SK-MEL-5 (cell line): ENCODE data around the gene CFAP57. TPM values are rescaled to one million over a fixed set of nuclear protein-coding genes. Genes with fewer than 3 reads are reported as not detected.

ENCODE experiments used
- DNase-seq: peaks from one replicate; pipeline ENCODE4 v3.0.0-alpha.2; 2016; ENCODE audit warnings: low read depth, low spot score
- in situ Hi-C: cut with HindIII; loops from 2 replicates; pipeline ENCODE4 v1.10.0; 2016; ENCODE audit warnings: low sequenced_read_pairs, high pct_unique_total_duplicates, low pct_unique_long_range_greater_than_20kb
- total RNA-seq: library from RNA; depleted of rRNA; stranded (reverse); fragments of >200 nt; shearing (Covaris generic); gene quantifications from 2 replicates; pipeline ENCODE4 v1.2.3, GENCODE V29; 2014

The CFAP57 gene
- total RNA-seq, 1 experiment from 2014 or later = not detected

DNA sequence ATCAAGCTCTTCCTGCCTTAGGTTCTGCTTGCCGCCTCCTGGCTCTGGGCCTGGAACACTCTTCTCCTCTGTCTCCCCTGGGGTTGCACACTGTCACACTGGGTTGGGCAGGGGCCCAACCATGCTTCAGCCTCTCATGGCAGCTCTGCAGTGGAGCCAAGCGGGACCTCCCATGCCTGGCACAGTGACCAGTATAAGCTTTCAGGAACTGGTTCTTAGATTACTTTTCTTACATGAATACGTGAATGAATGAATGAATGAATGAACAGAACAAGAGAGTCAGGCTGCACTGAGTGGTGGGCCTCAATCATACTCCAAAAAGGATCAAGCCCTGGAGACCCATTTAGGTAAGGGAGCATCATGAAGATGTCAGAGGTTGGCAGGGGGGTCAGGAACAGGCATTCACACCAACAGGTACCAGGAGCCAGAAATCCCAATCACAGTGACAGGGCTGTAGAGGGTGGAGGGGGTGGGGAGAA, 66.9 kb downstream of the CFAP57 start:
- in situ Hi-C loops = no loop called here
- DNase-seq = no peak

DNA sequence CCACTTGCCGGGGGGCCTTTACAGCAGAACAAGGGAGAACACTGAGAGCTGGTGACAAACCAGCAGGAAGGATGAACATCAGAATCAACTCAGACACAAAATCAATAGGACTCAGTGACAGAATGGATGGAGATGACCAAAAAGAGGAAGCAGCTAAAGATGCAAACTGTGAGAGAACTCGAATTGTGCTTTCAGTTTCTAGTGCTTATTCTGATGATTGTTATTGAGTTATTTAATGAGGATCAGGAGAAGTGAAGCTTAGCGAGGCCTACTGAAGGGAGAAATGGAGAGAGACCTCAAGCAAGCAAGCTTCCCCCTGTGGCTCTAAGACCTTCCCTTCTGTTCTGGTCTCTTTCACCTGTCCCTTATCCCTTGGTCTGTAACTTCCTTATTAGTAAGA, 67.4 kb downstream of the CFAP57 start:
- no peak for DNase-seq
- in situ Hi-C loops = no loop called here

DNA sequence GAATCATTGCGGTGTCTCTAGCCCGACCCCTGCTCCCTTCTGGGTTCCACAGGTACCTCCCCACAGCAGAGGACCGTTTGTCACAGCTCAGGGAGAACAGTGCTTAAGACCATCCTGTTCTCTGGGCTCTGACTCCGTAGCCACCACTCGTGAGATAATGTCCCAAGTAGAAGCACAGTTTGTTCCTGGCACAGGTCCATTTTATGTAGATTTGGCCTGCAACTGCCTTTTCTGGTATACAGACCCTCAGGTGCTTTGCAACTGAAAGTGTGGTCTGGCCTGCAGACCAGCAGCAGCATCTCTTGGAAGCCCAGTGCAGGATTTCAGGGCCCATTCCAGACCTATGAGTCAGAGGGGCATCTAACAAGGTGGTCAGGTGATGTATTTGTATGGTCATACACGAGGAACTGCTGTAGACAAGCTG, 69.3 kb downstream of the CFAP57 start:
- in situ Hi-C loops = no loop called here
- DNase-seq = no peak

DNA sequence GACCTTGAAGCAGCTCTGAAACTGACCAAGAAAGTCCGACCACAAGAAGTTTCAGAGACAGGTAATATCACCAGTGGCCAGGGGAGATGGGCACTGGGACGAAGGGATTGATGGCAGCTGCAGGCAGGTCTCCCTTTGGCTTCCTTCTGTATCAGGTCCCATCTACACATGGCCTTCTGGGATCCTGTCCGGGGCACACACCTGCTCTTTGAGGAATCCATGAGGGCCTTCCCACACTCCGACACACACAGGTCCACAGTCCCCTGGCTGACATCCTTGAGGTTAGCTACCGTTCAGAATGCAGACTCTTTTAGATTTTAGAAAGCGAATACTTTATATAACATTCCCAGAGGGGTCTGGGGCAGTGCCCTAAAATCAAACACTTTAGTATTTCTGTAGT, 71.2 kb downstream of the CFAP57 start:
- DNase-seq = no peak
- in situ Hi-C loops = no loop called here

DNA sequence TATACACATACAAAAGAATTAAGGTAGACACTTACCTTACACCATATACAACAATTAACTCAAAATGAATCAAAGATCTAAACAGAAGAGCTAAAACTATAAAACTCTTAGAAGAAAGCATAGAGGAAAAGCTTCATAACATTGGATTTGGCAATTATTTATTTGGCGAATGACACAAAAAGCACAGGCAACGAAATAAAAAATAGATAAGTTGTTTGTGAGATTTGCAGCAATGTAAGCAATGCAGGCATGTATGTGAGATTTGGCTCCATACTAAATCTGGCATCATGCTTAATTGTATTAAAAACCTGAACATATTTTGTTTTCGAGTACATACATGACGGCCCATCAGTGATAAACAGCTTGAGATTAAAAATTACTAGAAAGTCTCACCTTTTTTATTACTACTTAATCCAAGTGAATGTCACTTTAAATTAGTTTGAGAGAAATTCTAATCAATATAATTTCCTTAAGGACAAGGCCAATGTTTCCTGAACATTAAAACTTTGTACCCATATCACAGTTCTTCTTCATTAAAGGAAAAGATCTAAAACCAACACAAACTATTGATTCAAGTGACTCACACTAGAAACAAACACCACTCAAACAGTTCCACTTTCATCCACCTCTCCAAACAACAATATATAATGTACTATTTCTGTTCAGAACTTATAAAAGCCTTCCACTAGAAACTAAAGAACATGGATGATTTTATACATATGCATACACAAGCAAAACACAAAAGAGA, 74.5 kb downstream of the CFAP57 start:
- DNase-seq = no peak
- in situ Hi-C loops = no loop called here

DNA sequence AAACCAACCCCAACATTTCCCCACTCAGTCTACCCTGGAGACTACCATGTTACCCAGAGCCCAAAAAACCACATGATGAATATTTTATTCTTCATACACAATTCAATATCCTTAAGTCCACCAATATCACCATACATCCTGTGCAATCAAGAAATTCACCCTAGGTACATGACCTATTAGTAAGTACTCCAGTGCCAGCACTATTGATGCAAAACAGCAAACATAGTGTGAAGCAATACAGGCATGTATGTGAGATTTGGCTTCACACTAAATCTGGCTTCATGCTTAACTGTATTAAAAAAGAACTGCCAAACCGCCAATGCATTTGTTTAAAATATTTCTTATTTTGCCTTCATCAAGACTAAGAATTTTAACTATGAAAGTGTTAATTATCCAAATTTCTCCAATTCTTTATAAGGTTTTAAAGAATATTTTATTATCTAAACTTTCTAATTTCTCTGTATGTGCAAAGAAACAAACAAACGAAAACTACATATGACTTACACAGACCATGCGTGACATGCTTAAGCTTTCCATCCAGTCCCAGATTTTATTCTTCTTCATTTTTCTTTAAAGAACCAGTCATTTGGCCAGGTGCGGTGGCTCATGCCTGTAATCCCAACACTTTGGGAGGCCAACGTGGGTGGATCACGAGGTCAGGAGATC, 75.3 kb downstream of the CFAP57 start:
- DNase-seq = no peak
- in situ Hi-C loops = no loop called here

DNA sequence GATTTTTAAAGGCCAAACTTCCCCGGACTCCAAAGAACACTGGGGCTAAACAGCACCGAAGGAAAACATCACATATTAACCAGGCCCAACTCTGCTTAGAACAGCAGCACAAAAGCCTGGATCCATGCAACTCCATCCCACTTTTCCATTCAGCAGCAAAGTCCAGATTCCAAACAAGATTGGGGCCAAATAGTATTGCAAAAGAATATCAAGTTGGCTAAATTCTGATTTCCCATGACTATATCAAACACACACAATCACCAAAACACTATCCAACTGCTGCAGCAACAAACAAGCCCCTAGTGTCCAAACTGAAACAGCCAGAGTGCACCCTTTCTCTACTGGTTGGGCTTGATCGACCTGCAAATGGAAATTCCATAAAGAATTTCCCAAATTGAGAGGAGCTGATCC, 78.2 kb downstream of the CFAP57 start:
- no peak for DNase-seq
- in situ Hi-C loops = no loop called here

DNA sequence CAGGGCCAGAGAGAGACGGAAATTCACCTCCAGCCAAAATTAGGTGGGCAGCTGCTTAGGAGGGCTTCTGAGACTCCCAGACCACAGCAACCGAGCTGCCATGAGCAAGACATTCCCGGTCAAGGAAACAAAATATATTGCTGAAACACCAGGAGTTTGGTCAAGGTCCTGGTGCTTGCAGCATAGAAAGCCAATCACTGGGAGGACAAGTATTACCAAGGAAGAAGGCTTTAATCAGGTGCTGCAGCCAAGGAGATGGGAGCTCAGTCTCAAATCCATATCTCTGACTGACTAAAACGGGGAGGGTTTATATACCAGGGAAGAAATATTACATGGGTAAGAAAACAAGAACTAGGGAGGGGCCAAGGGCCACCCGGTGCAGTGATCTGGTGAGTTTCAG, 78.9 kb downstream of the CFAP57 start:
- DNase-seq = no peak
- in situ Hi-C loops = no loop called here

DNA sequence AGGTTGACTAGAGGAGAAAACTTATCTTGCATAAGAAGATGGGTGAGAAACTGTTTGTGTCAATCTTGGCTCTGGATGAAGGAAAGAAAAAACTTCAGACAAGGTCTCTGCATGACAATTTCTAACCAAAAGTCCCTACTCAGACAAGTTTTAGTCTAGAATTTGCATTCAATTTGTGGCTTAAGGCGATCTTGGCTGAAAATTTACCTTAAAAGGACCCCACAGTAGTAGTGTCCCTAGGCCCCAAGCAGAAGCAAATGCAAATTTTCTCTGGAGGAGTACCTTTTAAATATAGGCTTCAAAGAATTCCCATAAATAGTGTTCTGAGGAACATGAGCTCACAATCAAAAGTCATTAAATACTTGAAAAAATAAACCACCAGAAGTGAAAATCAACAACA, 80.1 kb downstream of the CFAP57 start:
- in situ Hi-C loops = no loop called here
- DNase-seq = no peak

DNA sequence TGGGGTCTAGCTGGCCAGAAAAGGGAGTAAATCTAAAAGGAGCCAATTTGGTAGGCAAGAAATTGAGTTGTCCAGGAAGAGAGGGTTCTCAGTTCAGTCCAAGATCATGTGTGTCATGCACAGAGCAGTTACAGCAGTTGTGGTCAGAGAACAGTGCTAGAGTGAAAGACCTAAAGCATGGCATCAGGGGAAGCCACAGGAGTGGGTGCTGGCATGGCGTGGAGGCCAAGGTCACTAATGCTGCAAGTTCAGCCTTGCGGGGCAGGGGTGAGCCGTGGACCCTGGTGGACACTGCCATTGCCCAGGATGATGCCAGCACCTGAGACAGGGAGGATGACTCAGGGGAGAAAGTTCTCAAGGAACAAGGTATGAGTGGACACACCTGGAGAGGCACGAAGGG, 81.0 kb downstream of the CFAP57 start:
- DNase-seq = no peak
- in situ Hi-C loops = no loop called here

DNA sequence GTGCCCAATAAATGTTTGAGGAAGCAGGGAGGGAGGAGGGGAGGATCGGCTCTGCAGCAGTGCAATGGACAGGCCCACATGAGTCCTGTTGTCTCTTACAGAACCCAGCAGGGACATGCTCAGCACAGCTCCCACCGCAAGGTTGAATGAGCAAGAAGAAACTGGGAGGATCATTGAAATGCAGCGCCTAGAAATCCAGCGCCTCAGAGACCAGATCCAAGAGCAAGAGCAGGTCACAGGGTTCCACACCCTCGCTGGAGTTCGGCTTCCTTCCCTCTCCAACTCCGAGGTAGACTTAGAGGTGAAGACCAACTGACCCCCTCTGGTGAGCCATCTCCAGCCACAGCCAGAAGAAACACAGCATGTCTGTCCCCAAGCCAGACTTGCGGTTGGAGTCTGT, 81.7 kb downstream of the CFAP57 start:
- in situ Hi-C loops = no loop called here
- no peak for DNase-seq

DNA sequence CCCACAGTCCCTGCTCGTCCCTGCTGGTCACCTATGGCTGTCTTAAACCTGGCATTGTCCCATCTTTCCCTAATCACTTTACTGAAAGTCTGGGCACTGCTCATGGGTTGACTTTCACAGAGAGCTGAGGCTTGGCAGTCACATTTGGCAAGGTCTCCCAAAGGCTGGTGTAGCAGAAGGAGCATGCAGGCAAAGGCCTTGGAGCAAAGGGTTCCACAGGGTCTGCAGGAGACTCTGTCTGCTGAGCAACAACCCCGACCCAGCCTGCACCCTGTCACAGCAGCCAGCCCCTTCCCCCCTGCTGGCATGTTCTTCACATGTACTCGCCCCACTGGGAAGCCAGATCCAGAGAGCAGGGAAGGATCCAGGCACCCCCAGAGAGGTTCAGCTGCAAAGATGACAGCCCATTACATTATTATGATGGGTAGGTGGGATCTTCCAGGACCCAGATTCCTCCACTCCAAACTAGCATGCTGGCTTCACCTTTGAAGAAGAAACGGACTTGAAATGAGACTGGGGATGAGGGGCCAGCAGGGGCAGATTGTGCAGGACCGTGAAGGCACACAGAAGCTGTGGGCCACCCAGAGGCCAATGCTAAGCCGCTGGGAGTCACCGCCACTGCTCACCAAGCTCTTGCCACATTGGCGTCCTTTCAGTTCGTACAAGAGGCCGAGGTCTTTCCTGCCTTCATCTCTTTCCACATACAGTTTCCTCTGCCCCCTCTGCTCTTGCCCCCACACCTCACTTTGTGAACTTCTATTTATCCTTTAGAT, 83.5 kb downstream of the CFAP57 start:
- in situ Hi-C loops = no loop called here
- no peak for DNase-seq

DNA sequence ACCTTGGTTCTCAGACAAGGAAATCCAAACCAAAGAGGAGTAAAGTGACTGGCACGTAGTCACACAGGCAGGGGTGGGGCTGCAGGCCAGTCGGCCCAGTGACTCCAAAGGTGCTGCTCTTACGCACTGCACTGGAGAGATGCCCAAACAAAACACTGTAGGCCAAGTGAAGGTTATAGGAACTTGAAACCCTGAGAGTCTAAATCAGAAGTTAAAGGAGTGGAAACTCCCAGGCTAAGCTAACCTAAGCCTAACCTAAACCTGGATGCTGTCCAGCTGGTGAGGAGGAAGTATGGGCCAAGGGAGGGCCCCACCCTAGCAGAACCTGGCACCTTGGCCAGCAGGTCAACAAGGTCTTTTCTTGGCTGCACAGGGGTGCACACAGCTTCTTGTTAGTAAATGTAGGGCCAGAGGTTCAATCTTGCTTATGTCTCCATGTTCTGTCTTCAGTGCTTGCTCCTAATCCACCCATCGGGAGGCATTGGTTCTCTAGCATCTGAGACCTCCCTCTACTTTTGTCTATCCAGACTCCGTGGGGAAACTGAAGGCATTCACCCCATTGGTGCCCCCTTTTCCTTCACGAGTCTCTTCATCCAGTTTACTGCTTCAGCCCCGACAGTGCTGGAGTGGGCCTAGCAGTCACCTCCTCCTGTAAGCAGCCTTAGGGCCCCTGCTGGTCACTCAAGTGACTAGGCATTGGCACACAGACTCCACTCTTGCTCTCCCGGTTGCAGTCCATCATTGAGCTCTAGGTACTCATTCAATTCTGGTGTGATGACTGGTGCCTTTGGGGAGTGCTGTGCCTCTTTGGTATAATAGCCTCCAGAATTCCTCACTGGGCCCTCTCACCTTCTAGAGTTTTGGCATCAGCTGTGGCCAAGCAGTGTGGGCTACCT, 84.8 kb downstream of the CFAP57 start:
- in situ Hi-C loops = no loop called here

DNA sequence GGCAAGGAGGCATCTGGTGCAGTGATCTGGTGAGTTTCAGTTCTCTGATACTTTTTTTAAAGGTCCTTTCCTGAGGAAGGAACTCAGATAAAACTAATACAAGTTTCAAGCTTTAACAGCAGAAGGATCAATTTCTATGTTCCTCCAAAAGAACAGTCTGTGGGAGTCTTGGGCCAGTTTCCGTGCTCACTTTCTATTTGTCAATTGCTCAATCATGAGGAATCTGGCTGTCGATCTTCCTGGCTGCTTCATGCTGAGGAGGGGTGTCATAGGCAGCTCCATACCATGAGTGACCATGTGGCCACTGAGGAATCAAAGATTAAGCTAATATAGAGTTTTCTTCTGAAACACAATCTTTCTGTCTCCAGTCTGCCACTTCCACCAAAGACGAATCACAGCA, 86.2 kb downstream of the CFAP57 start:
- DNase-seq = no peak
- in situ Hi-C loops = no loop called here

More for the DNA sequence above, 84.8 kb downstream of the CFAP57 start:
- DNase-seq = no peak

DNA sequence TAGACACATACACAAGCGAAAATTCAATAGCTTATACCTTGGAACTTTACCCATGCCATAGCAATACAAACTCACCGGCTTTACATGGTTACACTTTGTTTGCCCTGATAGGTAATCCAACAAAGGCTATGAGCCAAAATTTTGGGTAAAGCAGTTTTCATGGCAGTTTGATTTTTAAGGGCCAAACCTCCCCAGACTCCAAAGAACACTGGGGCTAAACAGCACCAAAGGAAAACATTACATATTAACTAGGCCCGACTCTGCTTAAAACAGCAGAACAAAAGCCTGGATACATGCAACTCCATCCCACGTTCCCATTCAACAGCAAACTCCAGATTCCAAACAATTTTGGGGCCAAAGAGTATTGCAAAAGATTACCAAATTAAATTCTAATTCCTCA, 93.3 kb downstream of the CFAP57 start:
- in situ Hi-C loops = no loop called here
- DNase-seq = no peak

DNA sequence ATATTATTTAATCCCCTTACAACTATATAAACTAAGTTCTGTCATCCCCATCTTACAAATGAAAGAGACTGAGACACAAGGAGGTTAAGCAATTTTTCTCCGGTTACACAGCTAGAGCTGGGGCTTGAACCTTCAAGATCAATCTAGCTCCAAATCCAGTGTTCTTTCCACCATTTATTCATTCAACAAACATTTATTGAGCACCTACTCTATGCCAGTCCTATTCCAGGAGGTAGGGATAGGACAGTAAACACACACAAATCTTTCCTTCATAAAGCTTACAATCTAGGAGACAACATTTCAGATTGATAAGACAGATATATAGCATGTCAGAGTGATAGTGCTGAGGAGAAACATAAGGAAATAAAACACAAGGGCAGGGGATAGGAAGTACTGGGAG, 94.8 kb downstream of the CFAP57 start:
- in situ Hi-C loops = no loop called here
- no peak for DNase-seq

DNA sequence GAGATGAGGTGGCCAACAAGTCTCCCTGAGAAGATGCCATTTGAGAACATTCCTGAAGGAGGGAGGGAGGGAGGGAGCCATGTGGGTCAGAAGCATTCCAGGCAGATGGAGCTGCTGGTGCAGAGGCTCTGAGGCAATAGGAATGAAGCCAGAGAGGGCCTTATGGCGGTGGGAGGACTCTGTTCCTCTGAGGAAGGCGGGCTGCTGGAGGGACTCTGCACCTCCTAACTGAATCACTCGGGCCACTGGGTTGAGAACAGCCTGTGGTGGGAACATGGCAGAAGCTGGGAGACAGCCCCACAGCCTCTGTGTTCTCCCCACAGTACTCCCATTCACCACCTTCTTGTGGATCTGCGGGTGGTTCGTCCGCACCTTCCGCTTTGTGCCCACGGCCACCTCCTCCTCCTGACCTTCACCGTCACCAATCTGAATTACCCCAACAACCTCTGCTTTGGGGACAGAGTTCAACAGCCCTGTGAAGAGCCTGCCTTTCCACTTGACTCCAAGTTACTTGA, 95.2 kb downstream of the CFAP57 start:
- DNase-seq = no peak
- in situ Hi-C loops = no loop called here
